CD14-positive monocyte (primary cell): ENCODE data around the gene AP1S3. TPM values are rescaled to one million over a fixed set of nuclear protein-coding genes. Genes with fewer than 3 reads are reported as not detected.

Experiments
- DNase-seq, 3 donors: peaks; one replicate each; pipeline ENCODE4 v3.0.0-alpha.2; 2011 to 2022
- H2AFZ ChIP-seq: 2 replicates; pipeline ENCODE4 v1.6.0; 2012; ENCODE audit warnings: mild to moderate bottlenecking, low read depth, low read length, inconsistent platforms; ENCODE audit not compliant: insufficient read depth, poor library complexity, severe bottlenecking
- H3K27ac ChIP-seq, 2 donors: 1 replicate in 1 of 2; 2 replicates in 1 of 2; pipeline ENCODE4 v1.5.1; 2012 to 2013; ENCODE audit warnings: low read length in 2 of 2, control low read depth in 1 of 2, inconsistent platforms in 1 of 2, low read depth in 1 of 2, mild to moderate bottlenecking in 1 of 2
- H3K27me3 ChIP-seq, 2 donors: one replicate each; pipeline versions ENCODE4 v1.6.0 to v1.6.1; 2011 to 2013; ENCODE audit warnings: low read length in 2 of 2; ENCODE audit not compliant: control insufficient read depth in 2 of 2, insufficient read depth in 2 of 2
- H3K36me3 ChIP-seq, 2 donors: replicated peaks in 1 of 2; 1 replicate in 1 of 2; 2 replicates in 1 of 2; pipeline versions ENCODE4 v1.5.1 to v1.6.1; 2012 to 2013; ENCODE audit warnings: low read length in 2 of 2, control low read depth in 1 of 2, inconsistent platforms in 1 of 2, mild to moderate bottlenecking in 1 of 2; ENCODE audit not compliant: insufficient read depth in 2 of 2, control insufficient read depth in 1 of 2
- H3K4me1 ChIP-seq, 2 donors: 1 replicate in 1 of 2; 2 replicates in 1 of 2; pipeline versions ENCODE4 v1.5.1 to v1.6.1; 2012 to 2013; ENCODE audit warnings: low read length in 2 of 2, control low read depth in 1 of 2, inconsistent platforms in 1 of 2, mild to moderate bottlenecking in 1 of 2, moderate library complexity in 1 of 2; ENCODE audit not compliant: insufficient read depth in 2 of 2, control insufficient read depth in 1 of 2
- H3K4me2 ChIP-seq: replicated peaks from 2 replicates; pipeline ENCODE3; 2012; ENCODE audit warnings: low read length, moderate library complexity, mild to moderate bottlenecking; ENCODE audit not compliant: poor library complexity, severe bottlenecking; ENCODE audit errors: extremely low read depth
- H3K4me3 ChIP-seq, 3 experiments: fragments of 200-600 bp in 1 of 3; sonication (generic) in 1 of 3; replicated peaks in 1 of 3; 1 replicate in 2 of 3; 2 replicates in 1 of 3; pipeline ENCODE4 v1.5.1; 2011 to 2013; ENCODE audit warnings: low read length in 3 of 3, mild to moderate bottlenecking in 3 of 3, control low read depth in 2 of 3, low read depth in 2 of 3, inconsistent platforms in 1 of 3, moderate library complexity in 1 of 3
- H3K79me2 ChIP-seq: 2 replicates; pipeline ENCODE4 v1.6.0; 2012; ENCODE audit warnings: mild to moderate bottlenecking, control low read depth, inconsistent platforms, low read length, moderate library complexity; ENCODE audit not compliant: insufficient read depth
- H3K9ac ChIP-seq: 2 replicates; pipeline ENCODE4 v1.6.0; 2017; ENCODE audit warnings: low read length, mild to moderate bottlenecking; ENCODE audit not compliant: insufficient read depth, poor library complexity, severe bottlenecking
- H3K9me3 ChIP-seq, 2 donors: replicated peaks in 1 of 2; 1 replicate in 1 of 2; 2 replicates in 1 of 2; pipeline versions ENCODE4 v1.5.1 to v1.6.1; 2012 to 2013; ENCODE audit warnings: low read length in 2 of 2, control low read depth in 1 of 2; ENCODE audit not compliant: control insufficient read depth in 1 of 2, insufficient read depth in 1 of 2
- H4K20me1 ChIP-seq: 2 replicates; pipeline ENCODE4 v1.6.0; 2012; ENCODE audit warnings: mild to moderate bottlenecking, low read length, control low read depth, moderate library complexity; ENCODE audit not compliant: insufficient read depth
- H3K27ac Mint-ChIP-seq, 7 donors: one replicate each; pipeline ENCODE4 v1.8.0; 2020; ENCODE audit warnings: mild to moderate bottlenecking in 7 of 7, mixed read lengths in 7 of 7, moderate library complexity in 6 of 7, inconsistent platforms in 2 of 7
- H3K27me3 Mint-ChIP-seq, 3 donors: one replicate each; pipeline ENCODE4 v1.8.0; 2021 to 2022; ENCODE audit warnings: low read depth in 3 of 3, mild to moderate bottlenecking in 3 of 3, mixed read lengths in 3 of 3, moderate library complexity in 3 of 3, inconsistent platforms in 1 of 3
- H3K36me3 Mint-ChIP-seq, 2 donors: one replicate each; pipeline ENCODE4 v1.8.0; 2020; ENCODE audit warnings: mixed read lengths in 2 of 2, inconsistent platforms in 1 of 2, mild to moderate bottlenecking in 1 of 2
- H3K4me1 Mint-ChIP-seq: one replicate; pipeline ENCODE4 v1.8.0; 2020; ENCODE audit warnings: mild to moderate bottlenecking, mixed read lengths
- H3K4me3 Mint-ChIP-seq, 2 donors: one replicate each; pipeline ENCODE4 v1.8.0; 2020; ENCODE audit warnings: mild to moderate bottlenecking in 2 of 2, mixed read lengths in 2 of 2, moderate library complexity in 1 of 2
- H3K9me3 Mint-ChIP-seq, 7 donors: one replicate each; pipeline ENCODE4 v1.8.0; 2020 to 2022; ENCODE audit warnings: mixed read lengths in 7 of 7, mild to moderate bottlenecking in 6 of 7, moderate library complexity in 6 of 7, inconsistent platforms in 2 of 7
- WGBS: methylation state at CpG from one replicate; pipeline ENCODE4 v1.1.5; 2013; ENCODE audit warnings: missing lambda C conversion rate; ENCODE audit not compliant: insufficient coverage; 5-methylcytosine and 5-hydroxymethylcytosine counted together
- intact Hi-C, 2 donors: fragments of 100-400 bp; cut with micrococcal nuclease; formaldehyde crosslinking; loops; one replicate each; pipeline versions ENCODE4 v1.15.0 to v1.15.1; 2023
- polyA plus RNA-seq, 3 donors: library from polyadenylated mRNA; depleted of rRNA in 1 of 3; unstranded in 2 of 3; stranded (reverse) in 1 of 3; fragments of 300-500 nt in 2 of 3; fragments of >200 nt in 1 of 3; fragmentation: Illumina TruSeq in 2 of 3; gene quantifications; 1 replicate in 2 of 3; 2 replicates in 1 of 3; pipeline ENCODE4 v1.2.3, GENCODE V29; 2012 to 2021
- TF ChIP-seq, protein P1 (sequence below): fragments of 200-600 bp; IDR thresholded peaks from one replicate; pipeline ENCODE4 v1.8.0; 2022; ENCODE audit warnings: antibody characterized with exemption, mild to moderate bottlenecking

Gene AP1S3
- polyA plus RNA-seq, 3 donors = 0.80 to 1.3 (median 0.81) TPM

DNA sequence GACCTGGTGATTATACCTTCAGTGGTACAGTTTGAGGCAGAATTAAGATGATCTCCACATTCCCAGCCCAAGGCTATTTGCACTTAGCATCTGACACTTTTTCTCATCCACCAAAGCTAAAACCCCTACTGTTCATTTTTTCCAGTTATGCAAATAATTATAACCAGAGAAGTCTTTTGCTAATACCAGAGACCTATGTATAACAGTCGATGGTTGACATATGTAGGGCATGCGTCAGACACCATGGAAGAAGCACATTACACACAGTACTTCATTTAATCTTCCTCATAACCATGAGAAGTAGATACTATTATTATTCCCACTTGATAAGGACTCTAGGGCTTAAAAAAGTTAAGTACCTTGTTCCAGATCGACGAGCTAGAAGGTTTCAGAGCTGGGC lies 36.5 kb downstream of the AP1S3 start:
- peaks cover 0 to 3% of the 10 kb centered on the region in 2 donors for H3K4me1 ChIP-seq
- no peaks in the 10 kb centered on the region for H4K20me1 ChIP-seq
- no peak overlapping the region for H3K4me3 ChIP-seq
- no peak overlapping the region for H3K9ac ChIP-seq
- intact Hi-C loops = no loop called here
- no peak overlapping the region for H2AFZ ChIP-seq
- Mint-ChIP-seq H3K4me3 (no peak overlapping the region), H3K36me3 (peaks cover 6 to 10% of the 10 kb centered on the region in 2 donors), H3K27me3 (no peaks in the 10 kb centered on the region), H3K9me3 (peaks cover 0 to 14% (median 6%) of the 10 kb centered on the region in 7 donors), H3K4me1 (peaks cover 8% of the 10 kb centered on the region), H3K27ac (no peak overlapping the region)
- peaks cover 13% of the 10 kb centered on the region for H3K79me2 ChIP-seq
- WGBS = 100% methylated on average over 2 of the region's 4 CpGs
- H3K27ac ChIP-seq = no peak overlapping the region
- no peak for DNase-seq
- H3K36me3 ChIP-seq = no peaks in the 10 kb centered on the region
- no peaks in the 10 kb centered on the region for H3K27me3 ChIP-seq
- H3K9me3 ChIP-seq = peaks cover 0 to 5% of the 10 kb centered on the region in 2 donors
- TF ChIP-seq, protein P1, sequence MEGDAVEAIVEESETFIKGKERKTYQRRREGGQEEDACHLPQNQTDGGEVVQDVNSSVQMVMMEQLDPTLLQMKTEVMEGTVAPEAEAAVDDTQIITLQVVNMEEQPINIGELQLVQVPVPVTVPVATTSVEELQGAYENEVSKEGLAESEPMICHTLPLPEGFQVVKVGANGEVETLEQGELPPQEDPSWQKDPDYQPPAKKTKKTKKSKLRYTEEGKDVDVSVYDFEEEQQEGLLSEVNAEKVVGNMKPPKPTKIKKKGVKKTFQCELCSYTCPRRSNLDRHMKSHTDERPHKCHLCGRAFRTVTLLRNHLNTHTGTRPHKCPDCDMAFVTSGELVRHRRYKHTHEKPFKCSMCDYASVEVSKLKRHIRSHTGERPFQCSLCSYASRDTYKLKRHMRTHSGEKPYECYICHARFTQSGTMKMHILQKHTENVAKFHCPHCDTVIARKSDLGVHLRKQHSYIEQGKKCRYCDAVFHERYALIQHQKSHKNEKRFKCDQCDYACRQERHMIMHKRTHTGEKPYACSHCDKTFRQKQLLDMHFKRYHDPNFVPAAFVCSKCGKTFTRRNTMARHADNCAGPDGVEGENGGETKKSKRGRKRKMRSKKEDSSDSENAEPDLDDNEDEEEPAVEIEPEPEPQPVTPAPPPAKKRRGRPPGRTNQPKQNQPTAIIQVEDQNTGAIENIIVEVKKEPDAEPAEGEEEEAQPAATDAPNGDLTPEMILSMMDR = no peak
- no peak overlapping the region for H3K4me2 ChIP-seq

DNA sequence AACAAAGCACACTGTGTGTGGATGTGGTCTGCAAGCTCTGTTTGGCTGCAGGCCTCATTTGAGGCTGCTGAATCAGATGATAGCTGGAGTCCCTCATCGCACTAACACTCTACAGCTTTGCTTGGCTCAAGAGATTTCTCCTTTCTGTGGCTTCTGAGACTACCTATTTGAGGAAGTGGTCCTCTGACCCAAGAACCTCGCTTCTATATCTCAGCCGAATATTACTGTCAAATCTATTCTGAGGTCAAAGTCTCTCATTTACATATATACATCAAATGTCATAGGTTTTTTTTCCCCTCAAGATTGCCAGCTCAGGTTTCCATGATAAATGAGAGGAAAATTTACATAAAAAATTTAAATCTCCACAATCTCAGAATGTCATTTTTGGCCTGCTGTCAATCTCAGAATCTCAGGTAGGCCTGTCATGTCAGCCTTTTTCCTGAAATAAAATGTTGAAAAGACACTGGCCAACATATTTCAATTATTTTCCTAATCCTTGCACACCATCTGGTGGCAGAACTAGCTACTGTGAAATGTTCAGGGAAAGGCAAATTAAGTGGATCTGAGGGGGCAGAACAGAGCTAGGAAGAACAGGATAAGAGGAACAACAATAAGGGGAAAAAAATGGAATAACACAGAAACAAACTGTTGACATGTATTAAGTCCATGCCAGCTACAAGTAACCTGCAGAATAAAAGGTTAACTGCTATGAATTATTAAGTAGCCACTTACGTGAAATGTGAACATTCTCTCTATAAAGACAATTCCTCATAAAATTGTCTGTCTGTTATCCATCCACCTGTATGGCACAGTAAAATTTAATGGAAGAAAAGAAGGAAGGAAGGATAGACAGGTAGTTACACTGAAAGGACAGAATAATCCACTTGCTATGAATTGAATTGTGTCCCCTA lies 39.3 kb downstream of the AP1S3 start:
- Histone ChIP-seq H3K4me2 (no peak overlapping the region), H3K4me1 (peaks cover 0 to 3% of the 10 kb centered on the region in 2 donors), H4K20me1 (no peaks in the 10 kb centered on the region), H3K9me3 (peaks cover 0 to 5% of the 10 kb centered on the region in 2 donors), H3K79me2 (peaks cover 13% of the 10 kb centered on the region), H3K9ac (no peak overlapping the region), H2AFZ (no peak overlapping the region), H3K27me3 (no peaks in the 10 kb centered on the region), H3K36me3 (no peaks in the 10 kb centered on the region), H3K27ac (no peak overlapping the region), H3K4me3 (no peak overlapping the region)
- no CpG with 5 or more reads among the region's 4 CpGs for WGBS
- Mint-ChIP-seq H3K4me3 (no peak overlapping the region), H3K9me3 (peaks cover 1 to 14% (median 7%) of the 10 kb centered on the region in 7 donors), H3K27ac (peak overlapping the region in 2 of 7 donors; percentile 12 to 18), H3K27me3 (no peaks in the 10 kb centered on the region), H3K4me1 (peaks cover 8% of the 10 kb centered on the region), H3K36me3 (peaks cover 6 to 15% of the 10 kb centered on the region in 2 donors)
- peak; percentile 16 to 32 (median 24) for DNase-seq
- intact Hi-C loops = no loop called here
- TF ChIP-seq, protein P1 = no peak
